RWPE2 (cell line): ENCODE data around the gene PLCH2.
A peak's percentile ranks its signal among the peaks of the same experiment; 100 is the strongest.

Experiments
- ATAC-seq: fragments of 200-7000 bp; cut with Tn5 transposase; 3 replicates; pipeline ENCODE4 v1.9.1; 2021; ENCODE audit warnings: low read depth
- DNase-seq: peaks from one replicate; pipeline ENCODE4 v3.0.0-alpha.2; 2020; ENCODE audit warnings: low spot score
- H3K27ac ChIP-seq: fragments of 450-650 bp; 2 replicates; pipeline ENCODE4 v1.5.1; 2017; ENCODE audit warnings: mild to moderate bottlenecking; ENCODE audit not compliant: poor library complexity, severe bottlenecking
- H3K27me3 ChIP-seq: fragments of 250-450 bp; sonication (Bioruptor Pico); 2 replicates; pipeline ENCODE4 v1.5.1; 2021; ENCODE audit warnings: mild to moderate bottlenecking, moderate library complexity; ENCODE audit not compliant: insufficient read depth, poor library complexity, severe bottlenecking
- H3K36me3 ChIP-seq: fragments of 250-450 bp; sonication (Bioruptor Pico); 2 replicates; pipeline ENCODE4 v1.5.1; 2020; ENCODE audit warnings: low read depth, mild to moderate bottlenecking, moderate library complexity
- H3K4me1 ChIP-seq: fragments of 250-450 bp; sonication (Bioruptor Pico); 2 replicates; pipeline ENCODE4 v1.5.1; 2021; ENCODE audit warnings: mild to moderate bottlenecking, moderate library complexity; ENCODE audit not compliant: insufficient read depth, poor library complexity, severe bottlenecking
- H3K4me3 ChIP-seq: fragments of 250-450 bp; sonication (Bioruptor Pico); 2 replicates; pipeline ENCODE4 v1.5.1; 2021; ENCODE audit warnings: mild to moderate bottlenecking, moderate library complexity; ENCODE audit not compliant: severe bottlenecking
- H3K9me3 ChIP-seq: fragments of 250-450 bp; sonication (Bioruptor Pico); 2 replicates; pipeline ENCODE4 v1.5.1; 2021; ENCODE audit warnings: mild to moderate bottlenecking, moderate library complexity; ENCODE audit not compliant: severe bottlenecking
- CTCF ChIP-seq: fragments of 450-650 bp; IDR thresholded peaks from one replicate; pipeline ENCODE4 v1.5.1; 2017; ENCODE audit warnings: mild to moderate bottlenecking, moderate library complexity; ENCODE audit not compliant: poor library complexity, severe bottlenecking

The PLCH2 gene

GRCh38 chr1:2525920-2526823, 50.1 kb downstream of the PLCH2 start, which contains the start of gene PANK4:
Gene PANK4, minus strand, starts transcription at chr1:2526596. Its CDS starts 9 bp downstream, at chr1:2526587.
- peaks cover 6% of the 10 kb centered on the region for H3K36me3 ChIP-seq
- peak within 1 kb of the TSS; percentile 65 for H3K27ac ChIP-seq
- peak; percentile 87 for ATAC-seq
- H3K27me3 ChIP-seq, result no peaks in the 10 kb centered on the region
- peak; percentile 94 for DNase-seq
- no peak for TF ChIP-seq CTCF
- H3K4me1 ChIP-seq, result peaks cover 28% of the 10 kb centered on the region
- H3K9me3 ChIP-seq, result no peaks in the 10 kb centered on the region
- H3K4me3 ChIP-seq, result peak within 1 kb of the TSS; percentile 68

- TF ChIP-seq CTCF, result no peak
- Histone ChIP-seq H3K4me3 (peak overlapping the region; percentile 68), H3K4me1 (peaks cover 31% of the 10 kb centered on the region), H3K9me3 (no peaks in the 10 kb centered on the region), H3K27ac (peak overlapping the region; percentile 65), H3K27me3 (no peaks in the 10 kb centered on the region), H3K36me3 (no peaks in the 10 kb centered on the region; the same call in 1 of the 2 replicates)
- DNase-seq, result no peak
- peak; percentile 49 for ATAC-seq
Observed at GRCh38 chr1:2526824-2527555, 50.9 kb downstream of the PLCH2 start.

GRCh38 chr1:2527556-2527860, 51.4 kb downstream of the PLCH2 start:
- Histone ChIP-seq H3K27me3 (no peaks in the 10 kb centered on the region), H3K36me3 (no peaks in the 10 kb centered on the region; the same call in 1 of the 2 replicates)

GRCh38 chr1:2528016-2528415, 51.9 kb downstream of the PLCH2 start:
- ATAC-seq (no peak), DNase-seq (no peak)
- Histone ChIP-seq H3K4me1 (peaks cover 34% of the 10 kb centered on the region), H3K4me3 (no peak overlapping the region), H3K36me3 (no peaks in the 10 kb centered on the region; the same call in 1 of the 2 replicates), H3K9me3 (no peaks in the 10 kb centered on the region), H3K27ac (no peak overlapping the region), H3K27me3 (no peaks in the 10 kb centered on the region)
- TF ChIP-seq CTCF, result no peak

More at GRCh38 chr1:2527556-2527860, 51.4 kb downstream of the PLCH2 start:
- H3K4me1 ChIP-seq, result peaks cover 31% of the 10 kb centered on the region
- no peak overlapping the region for H3K4me3 ChIP-seq
- no peak for ATAC-seq
- H3K27ac ChIP-seq, result peak overlapping the region; percentile 65
- TF ChIP-seq CTCF, result no peak
- DNase-seq, result no peak
- no peaks in the 10 kb centered on the region for H3K9me3 ChIP-seq

GRCh38 chr1:2528611-2528965, 52.5 kb downstream of the PLCH2 start:
- Histone ChIP-seq H3K36me3 (no peaks in the 10 kb centered on the region; the same call in 1 of the 2 replicates), H3K27me3 (no peaks in the 10 kb centered on the region), H3K27ac (no peak overlapping the region), H3K9me3 (no peaks in the 10 kb centered on the region), H3K4me1 (peaks cover 34% of the 10 kb centered on the region), H3K4me3 (no peak overlapping the region)
- TF ChIP-seq CTCF, result no peak
- ATAC-seq, result no peak
- DNase-seq, result no peak
